Fibroblast of skin of scalp (primary cell): ENCODE data around the gene MCRIP1.

ENCODE experiments used
- DNase-seq: peaks from one replicate; pipeline ENCODE4 v3.0.0-alpha.2; 2013

The MCRIP1 gene

GRCh38 chr17:81860756-81861568 is 27.9 kb upstream of the MCRIP1 start:
- peak; percentile 100 for DNase-seq

GRCh38 chr17:81859906-81860755 is 27.0 kb upstream of the MCRIP1 start, which contains the start of gene P4HB:
TSS of gene P4HB (minus strand) at chr17:81860535. CDS start at chr17:81860471, 64 bp downstream.
- no peak for DNase-seq

GRCh38 chr17:81858967-81859905 is 26.1 kb upstream of the MCRIP1 start:
- DNase-seq: no peak

- no peak for DNase-seq
Measured at GRCh38 chr17:81858170-81858966, 25.3 kb upstream of the MCRIP1 start.

GRCh38 chr17:81854974-81855774 is 22.1 kb upstream of the MCRIP1 start:
- no peak for DNase-seq

GRCh38 chr17:81852237-81852636 is 19.1 kb upstream of the MCRIP1 start:
- DNase-seq: no peak

- DNase-seq: no peak
Measured at GRCh38 chr17:81851423-81851822, 18.3 kb upstream of the MCRIP1 start.

GRCh38 chr17:81849457-81849856 is 16.4 kb upstream of the MCRIP1 start:
- no peak for DNase-seq

- no peak for DNase-seq
Measured at GRCh38 chr17:81846743-81847689, 13.9 kb upstream of the MCRIP1 start.

GRCh38 chr17:81845881-81846742 is 13.0 kb upstream of the MCRIP1 start:
- DNase-seq: no peak

- DNase-seq: no peak
Measured at GRCh38 chr17:81845361-81845760, 12.3 kb upstream of the MCRIP1 start.

- no peak for DNase-seq
Measured at GRCh38 chr17:81844887-81845286, 11.8 kb upstream of the MCRIP1 start.

GRCh38 chr17:81844327-81844851 is 11.3 kb upstream of the MCRIP1 start:
- no peak for DNase-seq

- DNase-seq: no peak
Measured at GRCh38 chr17:81843713-81844326, 10.7 kb upstream of the MCRIP1 start.

- DNase-seq: no peak
Measured at GRCh38 chr17:81842725-81843504, 9.8 kb upstream of the MCRIP1 start.

GRCh38 chr17:81842378-81842724 is 9.3 kb upstream of the MCRIP1 start:
- DNase-seq: no peak

- no peak for DNase-seq
Measured at GRCh38 chr17:81841866-81842265, 8.8 kb upstream of the MCRIP1 start.
